IMR-90 (cell line): ENCODE measurements around the gene LAMC3.

Experiments used
- CTCF ChIP-seq: conservative IDR thresholded peaks from 2 replicates; pipeline ENCODE4 v1.5.1; 2012; ENCODE audit warnings: mild to moderate bottlenecking, low read depth, low read length, improper control_type of control experiment
- FOS ChIP-seq: fragments of 150-350 bp; IDR thresholded peaks from 2 replicates; pipeline ENCODE4 v1.6.1; 2016; ENCODE audit warnings: low read depth, low read length
- MXI1 ChIP-seq: IDR thresholded peaks from 2 replicates; pipeline ENCODE4 v1.6.1; 2012; ENCODE audit warnings: low read depth, mild to moderate bottlenecking, low read length, moderate library complexity, borderline replicate concordance
- NFE2L2 ChIP-seq: fragments of 150-350 bp; IDR thresholded peaks from 2 replicates; pipeline ENCODE4 v1.6.1; 2016; ENCODE audit warnings: low read depth, mild to moderate bottlenecking, low read length
- POLR2A ChIP-seq: IDR thresholded peaks from 2 replicates; pipeline ENCODE4 v1.6.1; 2012; ENCODE audit warnings: mild to moderate bottlenecking, low read depth, low read length
- RAD21 ChIP-seq: IDR thresholded peaks from 2 replicates; pipeline ENCODE4 v1.6.1; 2012; ENCODE audit warnings: low read length, improper control_type of control experiment

- TF ChIP-seq CTCF, result no peak
- no peak for TF ChIP-seq POLR2A
- no peak for TF ChIP-seq RAD21
- TF ChIP-seq MXI1, result no peak
- TF ChIP-seq FOS, result no peak
- TF ChIP-seq NFE2L2, result no peak
Observed at GRCh38 chr9:131011274-131012022, 2.5 kb downstream of the LAMC3 start.
